ENCODE data around the gene UBAP1L. TPM values are rescaled to one million over a fixed set of nuclear protein-coding genes. Genes with fewer than 3 reads are reported as not detected.

Gene UBAP1L
- polyA plus RNA-seq, 1 donor (not counting 4 experiments of a cell fraction or from before 2014, with no cell fraction given), result 0.55 TPM

DNA sequence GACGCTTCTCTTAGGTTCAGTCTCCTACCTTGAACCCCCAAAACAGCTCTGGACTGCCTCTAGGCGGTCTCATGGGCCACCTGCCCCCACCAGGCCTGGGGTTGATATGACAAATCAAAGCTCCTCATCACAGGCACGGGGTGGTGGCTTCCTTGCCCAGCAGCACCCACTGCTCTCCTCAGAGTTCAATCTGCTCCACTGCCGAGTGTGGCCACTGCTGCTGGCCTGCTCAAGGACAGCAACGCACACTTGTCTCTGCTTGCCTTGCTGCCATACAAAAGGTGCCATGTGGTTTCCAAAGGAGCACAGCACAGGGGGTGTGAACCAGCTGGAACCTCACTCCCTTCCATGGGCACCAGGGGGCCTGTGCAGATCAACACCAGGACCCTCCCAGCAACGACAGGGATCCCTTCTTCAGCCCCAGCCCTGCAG, 28.3 kb downstream of the UBAP1L start:
- no peaks in the 10 kb centered on the region for H3K9me3 ChIP-seq (ENCODE audit: control insufficient read depth, low read depth, low read length)
- dilution Hi-C loops (cut with MboI; ENCODE audit: extremely low pct_ligation_motif_present, low sequenced_read_pairs), result no loop called here
- peaks cover 12% of the 10 kb centered on the region for H3K27me3 ChIP-seq (ENCODE audit: control insufficient read depth, extremely low read depth, insufficient read depth, low read length)
- H3K27ac ChIP-seq (ENCODE audit: control insufficient read depth, insufficient read depth, low read length), result no peak overlapping the region
- H3K4me2 ChIP-seq (ENCODE audit: control insufficient read depth, extremely low read depth, insufficient read depth, low read depth, low read length), result peak overlapping the region; percentile 35
- peaks cover 4% of the 10 kb centered on the region for H3K4me1 ChIP-seq (ENCODE audit: control insufficient read depth, extremely low read depth, insufficient read depth, low read length)
- no peak overlapping the region for H3K9ac ChIP-seq (ENCODE audit: control insufficient read depth, extremely low read depth, insufficient read depth, low read length)
- TF ChIP-seq, protein P1, sequence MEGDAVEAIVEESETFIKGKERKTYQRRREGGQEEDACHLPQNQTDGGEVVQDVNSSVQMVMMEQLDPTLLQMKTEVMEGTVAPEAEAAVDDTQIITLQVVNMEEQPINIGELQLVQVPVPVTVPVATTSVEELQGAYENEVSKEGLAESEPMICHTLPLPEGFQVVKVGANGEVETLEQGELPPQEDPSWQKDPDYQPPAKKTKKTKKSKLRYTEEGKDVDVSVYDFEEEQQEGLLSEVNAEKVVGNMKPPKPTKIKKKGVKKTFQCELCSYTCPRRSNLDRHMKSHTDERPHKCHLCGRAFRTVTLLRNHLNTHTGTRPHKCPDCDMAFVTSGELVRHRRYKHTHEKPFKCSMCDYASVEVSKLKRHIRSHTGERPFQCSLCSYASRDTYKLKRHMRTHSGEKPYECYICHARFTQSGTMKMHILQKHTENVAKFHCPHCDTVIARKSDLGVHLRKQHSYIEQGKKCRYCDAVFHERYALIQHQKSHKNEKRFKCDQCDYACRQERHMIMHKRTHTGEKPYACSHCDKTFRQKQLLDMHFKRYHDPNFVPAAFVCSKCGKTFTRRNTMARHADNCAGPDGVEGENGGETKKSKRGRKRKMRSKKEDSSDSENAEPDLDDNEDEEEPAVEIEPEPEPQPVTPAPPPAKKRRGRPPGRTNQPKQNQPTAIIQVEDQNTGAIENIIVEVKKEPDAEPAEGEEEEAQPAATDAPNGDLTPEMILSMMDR (optimal IDR thresholded peaks at IDR 0.05 in 1 of 3, IDR thresholded peaks at IDR 0.05 in 1 of 3, conservative IDR thresholded peaks at IDR 0.05 in 1 of 3; ENCODE audit: extremely low read depth in 1 of 3, insufficient read depth in 2 of 3, low read length in 3 of 3), result peak; percentile 18 to 35 (median 23)
- TF ChIP-seq EZH2 (IDR thresholded peaks at IDR 0.05; ENCODE audit: low read length), result no peak
- no peaks in the 10 kb centered on the region for H3K36me3 ChIP-seq (ENCODE audit: control insufficient read depth in 2 of 2, extremely low read depth in 1 of 2, insufficient read depth in 2 of 2, low read length in 2 of 2)
- no peak for DNase-seq (ENCODE audit: low read depth, low spot score)
- H3K79me2 ChIP-seq (ENCODE audit: control insufficient read depth, insufficient read depth, low read length), result no peaks in the 10 kb centered on the region
- no peaks in the 10 kb centered on the region for H3K9me1 ChIP-seq (ENCODE audit: control insufficient read depth, extremely low read depth, insufficient read depth, low read length)
- H3K4me3 ChIP-seq (ENCODE audit: control insufficient read depth in 2 of 3, extremely low read depth in 1 of 3, insufficient read depth in 2 of 3, low read depth in 1 of 3, low read length in 3 of 3), result no peak overlapping the region
- peak overlapping the region; percentile 3 for H2AFZ ChIP-seq (ENCODE audit: control insufficient read depth, low read length)
- no peak for FAIRE-seq
- peaks cover 3% of the 10 kb centered on the region for H4K20me1 ChIP-seq (ENCODE audit: control insufficient read depth, extremely low read depth, insufficient read depth, low read length)

DNA sequence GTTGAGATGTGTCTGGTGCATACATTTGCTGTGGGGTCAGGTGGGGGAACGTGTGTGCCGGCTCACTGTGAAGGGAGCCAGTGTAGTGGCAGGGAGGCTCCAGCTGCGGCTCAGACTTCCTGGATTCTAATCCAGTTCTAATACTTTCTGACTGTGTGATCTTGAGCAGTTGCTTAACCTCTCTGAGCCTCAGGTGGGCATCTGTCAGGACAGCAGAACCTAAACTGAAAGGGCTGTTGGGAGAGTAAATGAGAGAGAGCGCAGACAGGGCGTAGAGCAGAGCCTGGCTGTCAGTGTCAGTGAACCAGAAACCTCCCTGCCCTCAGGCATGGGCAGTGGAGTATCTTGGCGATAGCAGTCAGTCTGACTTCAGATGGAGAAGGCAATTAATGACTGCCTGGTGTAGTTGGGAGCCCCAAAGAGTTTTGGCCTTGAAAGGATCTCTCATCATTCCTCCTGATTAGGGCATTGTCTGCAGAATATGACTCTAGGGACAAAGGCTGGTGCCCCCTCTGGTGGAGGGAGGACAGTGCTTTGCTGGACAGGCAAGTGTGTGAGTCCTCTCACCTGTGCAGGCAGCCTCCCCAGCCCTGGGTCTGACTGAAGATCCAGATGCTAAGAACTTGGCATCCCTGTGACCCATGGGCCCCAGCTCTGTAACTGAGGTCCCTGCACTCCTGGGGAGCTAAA, 28.9 kb downstream of the UBAP1L start:
- Histone ChIP-seq H3K4me3 (ENCODE audit: control insufficient read depth in 2 of 3, extremely low read depth in 1 of 3, insufficient read depth in 2 of 3, low read depth in 1 of 3, low read length in 3 of 3) (no peak overlapping the region), H3K27me3 (ENCODE audit: control insufficient read depth, extremely low read depth, insufficient read depth, low read length) (peaks cover 12% of the 10 kb centered on the region), H3K9me3 (ENCODE audit: control insufficient read depth, low read depth, low read length) (no peaks in the 10 kb centered on the region), H3K27ac (ENCODE audit: control insufficient read depth, insufficient read depth, low read length) (no peak overlapping the region), H2AFZ (ENCODE audit: control insufficient read depth, low read length) (no peak overlapping the region), H4K20me1 (ENCODE audit: control insufficient read depth, extremely low read depth, insufficient read depth, low read length) (peaks cover 3% of the 10 kb centered on the region), H3K4me1 (ENCODE audit: control insufficient read depth, extremely low read depth, insufficient read depth, low read length) (peaks cover 4% of the 10 kb centered on the region), H3K36me3 (ENCODE audit: control insufficient read depth in 2 of 2, extremely low read depth in 1 of 2, insufficient read depth in 2 of 2, low read length in 2 of 2) (no peaks in the 10 kb centered on the region), H3K4me2 (ENCODE audit: control insufficient read depth, extremely low read depth, insufficient read depth, low read depth, low read length) (no peak overlapping the region), H3K79me2 (ENCODE audit: control insufficient read depth, insufficient read depth, low read length) (no peaks in the 10 kb centered on the region), H3K9ac (ENCODE audit: control insufficient read depth, extremely low read depth, insufficient read depth, low read length) (no peak overlapping the region), H3K9me1 (ENCODE audit: control insufficient read depth, extremely low read depth, insufficient read depth, low read length) (no peaks in the 10 kb centered on the region)
- TF ChIP-seq EZH2 (IDR thresholded peaks at IDR 0.05; ENCODE audit: low read length), result no peak
- TF ChIP-seq, protein P1 (optimal IDR thresholded peaks at IDR 0.05 in 1 of 3, IDR thresholded peaks at IDR 0.05 in 1 of 3, conservative IDR thresholded peaks at IDR 0.05 in 1 of 3; ENCODE audit: extremely low read depth in 1 of 3, insufficient read depth in 2 of 3, low read length in 3 of 3), result peak; percentile 44 to 74 (median 61)
- dilution Hi-C loops (cut with MboI; ENCODE audit: extremely low pct_ligation_motif_present, low sequenced_read_pairs), result no loop called here
- FAIRE-seq (no peak), DNase-seq (ENCODE audit: low read depth, low spot score) (no peak)

Measured in keratinocyte (primary cell).